Measurements from ENCODE around the gene KIF5A. TPM values are rescaled to one million over a fixed set of nuclear protein-coding genes. Genes with fewer than 3 reads are reported as not detected.

Gene KIF5A
- total RNA-seq, 1 donor from 2014 or later, result 0.82 TPM

DNA sequence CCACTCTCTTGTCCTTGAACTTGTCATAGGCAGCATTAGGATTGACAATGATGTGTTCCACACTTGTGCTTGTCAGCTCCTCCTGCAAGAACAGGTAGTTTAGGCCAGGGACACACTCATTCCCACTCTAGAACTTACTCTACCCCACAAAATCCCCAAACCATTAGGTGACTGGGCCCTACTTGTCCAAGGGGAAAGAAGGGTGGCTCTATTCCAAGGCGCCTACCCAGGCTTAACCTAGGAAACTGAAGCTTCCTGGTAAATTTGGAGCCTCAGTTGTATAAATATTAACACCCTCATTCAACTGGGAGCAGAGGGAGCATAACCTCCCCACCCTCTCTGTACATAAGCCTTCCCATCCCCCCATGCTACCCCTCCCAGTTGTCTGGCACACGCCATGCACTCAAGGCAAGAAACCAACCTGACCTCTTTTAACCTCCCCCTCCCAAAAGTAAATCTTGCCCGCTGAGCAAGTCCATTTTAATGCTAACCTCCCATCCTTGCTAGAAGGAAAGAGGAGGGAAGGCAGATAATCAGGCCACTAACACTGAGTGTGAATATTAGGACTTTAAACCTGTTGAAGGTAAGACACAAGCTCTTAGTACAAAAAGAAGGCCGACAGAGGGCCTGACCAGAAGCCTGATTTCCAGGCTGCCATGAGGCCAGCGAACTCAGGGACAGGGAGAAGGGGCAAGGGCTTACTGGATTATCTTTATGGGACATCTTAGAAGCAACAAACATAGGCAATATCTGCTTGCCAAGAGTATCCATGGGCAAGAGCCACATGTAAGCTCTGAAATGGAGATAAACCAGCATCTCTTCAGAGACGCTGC lies 13.9 kb upstream of the KIF5A start:
- DNase-seq, result no peak

DNA sequence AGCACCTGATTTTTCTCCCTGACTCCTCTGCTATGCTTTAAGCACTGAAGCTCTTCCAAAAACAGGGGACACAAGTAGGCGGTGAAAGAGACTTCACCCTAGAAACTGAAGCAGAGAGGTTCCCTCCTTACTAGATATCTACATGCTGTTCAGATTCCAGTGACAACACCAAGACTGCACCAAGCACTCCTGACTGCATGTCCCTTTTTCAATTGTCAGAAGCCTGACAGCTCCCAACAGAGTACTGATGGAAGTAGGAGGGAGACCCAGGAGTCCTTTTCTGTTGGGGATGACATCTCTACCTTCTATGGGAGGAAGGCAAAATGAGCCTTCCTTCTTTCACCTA lies 13.3 kb upstream of the KIF5A start:
- no peak for DNase-seq

DNA sequence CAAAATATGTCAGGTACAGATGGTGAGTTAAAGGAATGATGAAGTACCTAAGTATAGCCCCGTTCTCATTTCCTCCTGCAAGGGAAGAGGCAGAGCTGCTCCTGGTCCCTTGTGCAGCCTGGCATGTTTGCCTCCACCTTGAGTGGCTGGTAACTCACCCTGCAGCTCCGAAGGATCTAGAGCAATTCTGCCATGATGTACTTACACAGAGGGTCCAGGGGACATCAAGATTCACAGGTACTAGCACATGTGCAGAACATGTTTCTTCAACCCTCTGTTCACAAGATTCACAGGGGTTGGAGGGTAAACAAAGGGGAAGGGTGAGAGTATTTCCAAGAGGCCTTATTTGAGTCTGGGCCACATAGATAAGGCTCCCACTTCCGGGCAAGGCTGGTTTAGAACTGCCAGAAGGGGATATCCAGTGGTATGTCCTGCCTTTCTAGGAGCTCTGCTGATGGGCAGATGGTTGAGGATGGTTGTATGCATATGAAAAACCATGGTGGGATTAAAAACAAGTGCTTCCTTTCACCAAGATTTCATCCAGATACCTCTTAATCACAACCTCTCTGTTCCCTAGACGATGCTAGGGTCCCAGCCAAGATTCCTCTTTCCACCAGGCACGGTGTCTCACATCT lies 10.6 kb upstream of the KIF5A start:
- no peak for DNase-seq

GRCh38 chr12:57541001-57541400 lies 8.8 kb upstream of the KIF5A start:
- DNase-seq, result no peak

- DNase-seq, result no peak
Observed at GRCh38 chr12:57541717-57542116, 8.1 kb upstream of the KIF5A start.

GRCh38 chr12:57543581-57543980 lies 6.3 kb upstream of the KIF5A start:
- no peak for DNase-seq

DNA sequence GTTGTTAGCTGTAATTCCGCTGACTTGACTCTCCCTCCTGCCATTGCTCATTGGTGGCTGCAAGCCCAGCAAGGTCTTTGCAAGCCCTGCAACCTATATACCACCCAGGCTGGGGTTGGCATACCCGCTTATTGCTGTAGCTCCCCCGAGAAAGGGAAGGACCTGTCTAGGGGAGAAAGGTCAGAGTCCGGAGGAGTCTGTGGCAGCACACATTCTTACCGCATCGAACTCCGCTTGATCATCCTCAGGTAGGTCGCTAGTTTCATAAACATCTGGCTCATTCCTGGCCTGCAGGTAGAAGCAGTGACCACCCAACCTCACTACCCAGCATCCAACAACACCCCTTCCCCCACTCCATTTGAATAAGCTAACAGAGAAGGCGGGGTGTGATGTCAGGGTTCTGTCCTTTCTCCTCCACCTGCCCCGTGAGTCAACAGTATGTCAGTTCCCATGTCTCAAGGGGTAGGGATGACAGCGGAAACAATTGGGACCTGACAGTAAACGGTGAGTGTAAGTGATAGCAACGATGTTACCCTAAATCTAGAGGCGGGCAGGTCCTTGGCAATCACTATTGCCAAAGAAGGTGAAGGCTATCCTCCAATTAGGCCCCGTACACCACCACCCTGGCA lies 3.9 kb upstream of the KIF5A start:
- no peak for DNase-seq

DNA sequence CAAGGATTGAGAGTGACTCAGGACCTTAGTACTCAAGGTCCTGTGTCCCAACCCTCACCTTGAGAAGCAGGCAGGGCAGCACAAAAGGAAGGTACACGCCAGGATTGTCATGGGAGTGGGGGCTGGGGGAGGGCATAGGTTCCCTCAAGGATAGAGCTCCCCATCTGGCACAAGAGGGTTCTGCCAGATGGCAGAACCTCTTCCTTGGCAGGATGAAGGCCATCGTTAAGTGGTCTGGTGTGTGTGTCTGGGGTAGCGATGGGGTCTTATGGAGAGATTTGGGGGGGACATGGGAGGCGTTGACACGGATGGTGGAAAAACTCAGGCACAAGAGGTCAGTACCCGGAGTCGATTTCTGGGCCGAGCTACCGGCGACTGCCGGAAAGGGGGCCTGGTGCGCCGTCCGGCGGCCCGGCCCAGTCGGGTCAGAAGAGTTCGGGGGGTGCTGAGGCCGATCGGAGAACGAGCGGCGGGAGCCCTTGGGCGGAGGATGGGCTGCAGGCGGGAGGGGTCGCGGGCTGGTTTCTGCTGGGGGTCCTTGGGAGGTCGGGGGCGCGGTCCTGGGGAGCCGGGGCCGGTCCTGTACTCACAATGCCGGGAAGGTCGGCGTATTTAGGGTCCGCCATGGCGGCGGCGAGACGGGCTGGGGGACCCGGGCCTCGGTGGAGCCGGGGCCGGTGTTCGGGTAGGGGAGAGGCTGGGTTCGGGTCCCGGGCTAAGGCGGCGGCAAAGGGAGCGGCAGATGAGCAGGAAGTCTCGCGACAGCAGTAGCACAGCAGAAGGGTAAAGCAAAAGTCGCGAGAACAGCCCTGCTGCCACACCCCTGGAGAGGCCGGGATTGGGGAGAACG lies 3.2 kb upstream of the KIF5A start, which contains the start of gene DCTN2:
Gene DCTN2, minus strand, starts transcription at position 755 of the 850 bp plus-strand sequence. Its CDS starts 129 bp downstream, at position 626.
- DNase-seq, result peak; percentile 99

GRCh38 chr12:57547288-57548012 lies 2.4 kb upstream of the KIF5A start:
- DNase-seq, result no peak

GRCh38 chr12:57548013-57548315 lies 1.9 kb upstream of the KIF5A start:
- no peak for DNase-seq

DNA sequence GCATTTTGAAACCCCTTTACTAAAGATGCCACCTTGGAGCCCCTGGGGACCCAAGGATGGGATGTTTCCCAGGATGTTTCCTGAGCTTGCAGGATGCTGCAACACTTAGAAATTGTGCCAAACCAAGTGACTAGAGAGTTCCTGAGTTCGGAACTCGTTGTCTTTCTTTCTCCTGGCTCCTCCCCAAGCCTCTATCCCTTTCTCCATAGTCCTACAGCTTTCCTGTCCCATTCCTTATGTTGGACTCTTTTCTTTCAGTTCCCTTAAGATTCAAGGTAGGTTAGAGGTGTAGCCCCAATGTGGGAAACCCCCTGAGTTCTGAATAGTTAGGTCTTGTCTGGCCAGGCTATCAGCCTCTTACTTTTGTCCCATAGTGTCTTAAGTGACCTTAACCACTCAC lies 1.4 kb upstream of the KIF5A start:
- DNase-seq, result no peak

DNA sequence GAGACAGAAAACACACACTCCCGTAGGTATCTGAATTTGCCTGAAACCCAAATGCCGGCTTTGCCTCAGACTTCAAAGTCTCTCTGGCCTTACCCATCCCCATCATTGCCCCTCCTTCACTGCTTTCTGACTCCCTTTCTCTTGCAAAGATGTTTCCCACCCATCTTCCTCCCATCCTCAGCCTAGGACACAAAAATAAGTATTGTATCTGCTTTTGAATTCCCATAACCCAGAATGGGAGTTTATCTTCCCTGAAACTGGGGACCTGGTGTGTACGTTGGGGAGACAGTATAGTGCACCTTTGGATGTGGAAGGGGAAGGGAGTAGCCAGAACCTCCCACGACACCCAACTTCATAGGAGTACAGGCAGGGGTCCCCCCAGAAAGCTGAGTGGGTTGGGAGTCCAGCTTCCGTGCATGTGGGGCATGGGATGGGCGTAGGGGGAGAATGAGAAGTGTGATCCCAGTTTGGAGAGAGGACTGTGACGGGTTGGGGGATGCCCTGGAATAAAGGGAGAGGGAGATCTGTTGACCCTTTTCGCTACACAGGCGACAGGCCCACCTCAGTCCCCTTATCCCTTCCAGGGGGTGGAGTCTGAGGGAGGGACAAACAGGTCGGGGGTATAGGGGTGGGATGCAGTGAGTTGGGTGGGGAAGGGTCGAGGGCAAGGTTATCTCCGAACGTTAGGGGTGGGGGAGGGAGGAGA lies 488 bp upstream of the KIF5A start:
- no peak for DNase-seq

- no peak for DNase-seq
Observed at GRCh38 chr12:57550641-57551549, 1.1 kb downstream of the KIF5A start.

- no peak for DNase-seq
Observed at GRCh38 chr12:57551637-57552305, 1.9 kb downstream of the KIF5A start.

GRCh38 chr12:57552306-57552651 lies 2.4 kb downstream of the KIF5A start:
- DNase-seq, result no peak

GRCh38 chr12:57552835-57553313 lies 3.0 kb downstream of the KIF5A start:
- no peak for DNase-seq

- DNase-seq, result no peak
Observed at GRCh38 chr12:57553343-57554202, 3.7 kb downstream of the KIF5A start.

DNA sequence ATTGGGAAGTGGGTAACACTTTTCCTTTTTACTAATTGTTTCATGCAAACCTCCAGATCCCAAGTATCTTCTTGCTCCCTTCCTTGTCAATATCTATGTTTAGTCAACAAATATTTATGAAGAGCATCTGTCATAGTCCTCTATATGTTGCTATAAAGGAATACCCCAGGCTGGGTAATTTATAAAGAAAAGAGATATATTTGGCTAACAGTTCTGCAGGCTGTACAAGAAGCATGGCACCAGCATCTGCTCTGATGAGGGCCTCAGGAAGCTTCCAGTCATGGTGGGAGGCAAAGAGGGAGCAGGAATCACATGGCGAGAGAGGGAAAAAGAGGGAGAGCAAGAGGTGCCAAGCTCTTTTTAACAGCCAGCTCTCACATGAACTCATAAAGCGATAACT lies 4.6 kb downstream of the KIF5A start:
- DNase-seq, result no peak

GRCh38 chr12:57554897-57555296 lies 5.1 kb downstream of the KIF5A start:
- DNase-seq, result no peak

All from tongue (tissue), 2 donors.